Stimulated activated naive B cell treated with anti-CD40 and anti-IgM and Interleukin-4, amounts not matched to agents 10 μg/mL and 1 μg/mL and 100 μg/mL, for 72 hours (primary cell): ENCODE measurements around the gene SF3B1.
"Not testable (repeated sequence)": the region's sequence is repeated elsewhere in the genome, so short reads cannot be mapped to it uniquely, and the experiment has no call there.

Source experiments
- ATAC-seq, 2 donors: fragments of 150-1000 bp; cut with Tn5 transposase; replicated peaks; 2 replicates each; pipeline ENCODE4 v1.10.0; 2021; ENCODE audit warnings: moderate library complexity in 1 of 2
- DNase-seq: peaks from one replicate; pipeline ENCODE4 v3.0.0; 2021
- H3K27ac Mint-ChIP-seq: one replicate; pipeline ENCODE4 v1.8.0; 2022; ENCODE audit warnings: mild to moderate bottlenecking, mixed read lengths
- H3K27me3 Mint-ChIP-seq, 2 donors: one replicate each; pipeline ENCODE4 v1.8.0; 2022; ENCODE audit warnings: mixed read lengths in 2 of 2
- H3K36me3 Mint-ChIP-seq, 2 donors: one replicate each; pipeline ENCODE4 v1.8.0; 2022; ENCODE audit warnings: mixed read lengths in 2 of 2, mild to moderate bottlenecking in 1 of 2
- H3K4me1 Mint-ChIP-seq, 2 donors: one replicate each; pipeline ENCODE4 v1.8.0; 2022; ENCODE audit warnings: mixed read lengths in 2 of 2, mild to moderate bottlenecking in 1 of 2
- H3K4me3 Mint-ChIP-seq, 2 donors: one replicate each; pipeline ENCODE4 v1.8.0; 2022; ENCODE audit warnings: mild to moderate bottlenecking in 2 of 2, mixed read lengths in 2 of 2, moderate library complexity in 1 of 2
- H3K9me3 Mint-ChIP-seq, 2 donors: one replicate each; pipeline ENCODE4 v1.8.0; 2022; ENCODE audit warnings: mixed read lengths in 2 of 2, mild to moderate bottlenecking in 1 of 2

Gene SF3B1

GRCh38 chr2:197453123-197453913, 18.5 kb upstream of the SF3B1 start, which contains the start of gene COQ10B:
TSS of gene COQ10B (plus strand) at chr2:197453552. CDS start at chr2:197453561, 9 bp downstream.
- peaks cover 4 to 5% of the 10 kb centered on the region in 2 donors for H3K36me3 Mint-ChIP-seq
- ATAC-seq = peak; percentile 92 to 93
- peaks cover 0 to 4% of the 10 kb centered on the region in 2 donors for H3K9me3 Mint-ChIP-seq

GRCh38 chr2:197452754-197453122, 17.9 kb upstream of the SF3B1 start:
- peaks cover 13 to 37% of the 10 kb centered on the region in 2 donors for H3K4me1 Mint-ChIP-seq
- no peaks in the 10 kb centered on the region for H3K27me3 Mint-ChIP-seq
- H3K27ac Mint-ChIP-seq = peak overlapping the region; percentile 100
- H3K36me3 Mint-ChIP-seq = peaks cover 4 to 5% of the 10 kb centered on the region in 2 donors
- DNase-seq (no peak), ATAC-seq (no peak)
- H3K9me3 Mint-ChIP-seq = peaks cover 0 to 4% of the 10 kb centered on the region in 2 donors
- H3K4me3 Mint-ChIP-seq = peak overlapping the region; percentile 96 to 98

More at GRCh38 chr2:197453123-197453913, 18.5 kb upstream of the SF3B1 start, which contains the start of gene COQ10B:
- Mint-ChIP-seq H3K27me3 (no peaks in the 10 kb centered on the region), H3K27ac (peak within 1 kb of the TSS; percentile 100), H3K4me3 (peak within 1 kb of the TSS; percentile 96 to 98), H3K4me1 (peaks cover 17 to 41% of the 10 kb centered on the region in 2 donors)
- DNase-seq = peak; percentile 99

- not testable (repeated sequence) for DNase-seq, H3K4me3 Mint-ChIP-seq, H3K9me3 Mint-ChIP-seq, H3K27me3 Mint-ChIP-seq, ATAC-seq, H3K36me3 Mint-ChIP-seq
- H3K27ac Mint-ChIP-seq = peak overlapping the region; percentile 59
- H3K4me1 Mint-ChIP-seq = peaks cover 13 to 22% of the 10 kb centered on the region in 2 donors
Measured at GRCh38 chr2:197450935-197451358, 16.1 kb upstream of the SF3B1 start.

GRCh38 chr2:197450465-197450864, 15.6 kb upstream of the SF3B1 start:
- peaks cover 0 to 2% of the 10 kb centered on the region in 2 donors for H3K36me3 Mint-ChIP-seq
- no peak overlapping the region for H3K4me3 Mint-ChIP-seq
- ATAC-seq = no peak
- H3K27me3 Mint-ChIP-seq = no peaks in the 10 kb centered on the region
- peaks cover 11 to 17% of the 10 kb centered on the region in 2 donors for H3K4me1 Mint-ChIP-seq
- H3K27ac Mint-ChIP-seq = no peak overlapping the region
- no peak for DNase-seq
- peaks cover 0 to 4% of the 10 kb centered on the region in 2 donors for H3K9me3 Mint-ChIP-seq

GRCh38 chr2:197446844-197447243, 12.0 kb upstream of the SF3B1 start:
- no peak for DNase-seq
- Mint-ChIP-seq H3K4me3 (no peak overlapping the region), H3K36me3 (no peaks in the 10 kb centered on the region), H3K27ac (no peak overlapping the region), H3K27me3 (peaks cover 0 to 5% of the 10 kb centered on the region in 2 donors), H3K9me3 (no peaks in the 10 kb centered on the region), H3K4me1 (peaks cover 0 to 2% of the 10 kb centered on the region in 2 donors)
- ATAC-seq = no peak

- DNase-seq (no peak), ATAC-seq (no peak)
- H3K9me3 Mint-ChIP-seq = no peaks in the 10 kb centered on the region
- H3K27ac Mint-ChIP-seq = no peak overlapping the region
- peaks cover 0 to 5% of the 10 kb centered on the region in 2 donors for H3K27me3 Mint-ChIP-seq
- no peak overlapping the region for H3K4me3 Mint-ChIP-seq
- H3K36me3 Mint-ChIP-seq = no peaks in the 10 kb centered on the region
- no peaks in the 10 kb centered on the region for H3K4me1 Mint-ChIP-seq
Measured at GRCh38 chr2:197445746-197446145, 10.9 kb upstream of the SF3B1 start.

- DNase-seq (no peak), ATAC-seq (no peak)
- Mint-ChIP-seq H3K27ac (no peak overlapping the region), H3K4me3 (no peak overlapping the region), H3K4me1 (no peaks in the 10 kb centered on the region), H3K36me3 (no peaks in the 10 kb centered on the region), H3K27me3 (peaks cover 0 to 5% of the 10 kb centered on the region in 2 donors), H3K9me3 (no peaks in the 10 kb centered on the region)
Measured at GRCh38 chr2:197442857-197443256, 8.0 kb upstream of the SF3B1 start.

- no peak for DNase-seq
- Mint-ChIP-seq H3K36me3 (peaks cover 6 to 11% of the 10 kb centered on the region in 2 donors), H3K4me1 (peaks cover 11 to 17% of the 10 kb centered on the region in 2 donors), H3K27me3 (no peaks in the 10 kb centered on the region), H3K4me3 (no peak overlapping the region), H3K9me3 (no peaks in the 10 kb centered on the region), H3K27ac (no peak overlapping the region)
- no peak for ATAC-seq
Measured at GRCh38 chr2:197437380-197437779, 2.6 kb upstream of the SF3B1 start.

GRCh38 chr2:197435598-197436420, 981 bp upstream of the SF3B1 start:
- Mint-ChIP-seq H3K36me3 (peaks cover 12 to 16% of the 10 kb centered on the region in 2 donors), H3K4me1 (peaks cover 20 to 33% of the 10 kb centered on the region in 2 donors), H3K27ac (peak overlapping the region; percentile 100), H3K4me3 (peak overlapping the region; percentile 87 to 94), H3K27me3 (no peaks in the 10 kb centered on the region), H3K9me3 (no peaks in the 10 kb centered on the region)
- peak in 1 of 2 donors; percentile 1 for ATAC-seq
- no peak for DNase-seq

- Mint-ChIP-seq H3K36me3 (peaks cover 20 to 27% of the 10 kb centered on the region in 2 donors), H3K4me1 (peaks cover 29 to 50% of the 10 kb centered on the region in 2 donors), H3K4me3 (peak overlapping the region; percentile 87 to 94), H3K27me3 (no peaks in the 10 kb centered on the region), H3K27ac (peak overlapping the region; percentile 100), H3K9me3 (no peaks in the 10 kb centered on the region)
- no peak for ATAC-seq
- DNase-seq = no peak
Measured at GRCh38 chr2:197433780-197434438, 919 bp downstream of the SF3B1 start.

- H3K27me3 Mint-ChIP-seq, H3K9me3 Mint-ChIP-seq, ATAC-seq, DNase-seq: not testable (repeated sequence)
- Mint-ChIP-seq H3K4me1 (peaks cover 32 to 56% of the 10 kb centered on the region in 2 donors), H3K4me3 (peak overlapping the region; percentile 55 to 57), H3K36me3 (peaks cover 24 to 31% of the 10 kb centered on the region in 2 donors), H3K27ac (peak overlapping the region; percentile 31)
Measured at GRCh38 chr2:197432527-197432926, 2.3 kb downstream of the SF3B1 start.

GRCh38 chr2:197431858-197432257, 3.0 kb downstream of the SF3B1 start:
- DNase-seq (no peak), ATAC-seq (no peak)
- peak overlapping the region; percentile 89 for H3K27ac Mint-ChIP-seq
- H3K9me3 Mint-ChIP-seq = no peaks in the 10 kb centered on the region
- peaks cover 24 to 31% of the 10 kb centered on the region in 2 donors for H3K36me3 Mint-ChIP-seq
- H3K4me3 Mint-ChIP-seq = peak overlapping the region; percentile 55 to 57
- H3K4me1 Mint-ChIP-seq = peaks cover 32 to 57% of the 10 kb centered on the region in 2 donors
- H3K27me3 Mint-ChIP-seq = no peaks in the 10 kb centered on the region

- no peaks in the 10 kb centered on the region for H3K9me3 Mint-ChIP-seq
- ATAC-seq (no peak), DNase-seq (no peak)
- H3K36me3 Mint-ChIP-seq = peaks cover 22% of the 10 kb centered on the region in 2 donors
- no peak overlapping the region for H3K27ac Mint-ChIP-seq
- no peaks in the 10 kb centered on the region for H3K27me3 Mint-ChIP-seq
- no peak overlapping the region for H3K4me3 Mint-ChIP-seq
- peaks cover 33 to 71% of the 10 kb centered on the region in 2 donors for H3K4me1 Mint-ChIP-seq
Measured at GRCh38 chr2:197427986-197428385, 6.8 kb downstream of the SF3B1 start.
